NCI-H748 treated with DMSO at 0.1 percent for 48 hours (cell line): ENCODE results near the gene GTF3C4.
A peak's percentile ranks its signal among the peaks of the same experiment; 100 is the strongest.

Experiments
- DNase-seq: peaks from one replicate; lab custom pipeline; 2025; lab: John Stamatoyannopoulos, UW

The GTF3C4 gene, protein sequence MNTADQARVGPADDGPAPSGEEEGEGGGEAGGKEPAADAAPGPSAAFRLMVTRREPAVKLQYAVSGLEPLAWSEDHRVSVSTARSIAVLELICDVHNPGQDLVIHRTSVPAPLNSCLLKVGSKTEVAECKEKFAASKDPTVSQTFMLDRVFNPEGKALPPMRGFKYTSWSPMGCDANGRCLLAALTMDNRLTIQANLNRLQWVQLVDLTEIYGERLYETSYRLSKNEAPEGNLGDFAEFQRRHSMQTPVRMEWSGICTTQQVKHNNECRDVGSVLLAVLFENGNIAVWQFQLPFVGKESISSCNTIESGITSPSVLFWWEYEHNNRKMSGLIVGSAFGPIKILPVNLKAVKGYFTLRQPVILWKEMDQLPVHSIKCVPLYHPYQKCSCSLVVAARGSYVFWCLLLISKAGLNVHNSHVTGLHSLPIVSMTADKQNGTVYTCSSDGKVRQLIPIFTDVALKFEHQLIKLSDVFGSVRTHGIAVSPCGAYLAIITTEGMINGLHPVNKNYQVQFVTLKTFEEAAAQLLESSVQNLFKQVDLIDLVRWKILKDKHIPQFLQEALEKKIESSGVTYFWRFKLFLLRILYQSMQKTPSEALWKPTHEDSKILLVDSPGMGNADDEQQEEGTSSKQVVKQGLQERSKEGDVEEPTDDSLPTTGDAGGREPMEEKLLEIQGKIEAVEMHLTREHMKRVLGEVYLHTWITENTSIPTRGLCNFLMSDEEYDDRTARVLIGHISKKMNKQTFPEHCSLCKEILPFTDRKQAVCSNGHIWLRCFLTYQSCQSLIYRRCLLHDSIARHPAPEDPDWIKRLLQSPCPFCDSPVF

DNA sequence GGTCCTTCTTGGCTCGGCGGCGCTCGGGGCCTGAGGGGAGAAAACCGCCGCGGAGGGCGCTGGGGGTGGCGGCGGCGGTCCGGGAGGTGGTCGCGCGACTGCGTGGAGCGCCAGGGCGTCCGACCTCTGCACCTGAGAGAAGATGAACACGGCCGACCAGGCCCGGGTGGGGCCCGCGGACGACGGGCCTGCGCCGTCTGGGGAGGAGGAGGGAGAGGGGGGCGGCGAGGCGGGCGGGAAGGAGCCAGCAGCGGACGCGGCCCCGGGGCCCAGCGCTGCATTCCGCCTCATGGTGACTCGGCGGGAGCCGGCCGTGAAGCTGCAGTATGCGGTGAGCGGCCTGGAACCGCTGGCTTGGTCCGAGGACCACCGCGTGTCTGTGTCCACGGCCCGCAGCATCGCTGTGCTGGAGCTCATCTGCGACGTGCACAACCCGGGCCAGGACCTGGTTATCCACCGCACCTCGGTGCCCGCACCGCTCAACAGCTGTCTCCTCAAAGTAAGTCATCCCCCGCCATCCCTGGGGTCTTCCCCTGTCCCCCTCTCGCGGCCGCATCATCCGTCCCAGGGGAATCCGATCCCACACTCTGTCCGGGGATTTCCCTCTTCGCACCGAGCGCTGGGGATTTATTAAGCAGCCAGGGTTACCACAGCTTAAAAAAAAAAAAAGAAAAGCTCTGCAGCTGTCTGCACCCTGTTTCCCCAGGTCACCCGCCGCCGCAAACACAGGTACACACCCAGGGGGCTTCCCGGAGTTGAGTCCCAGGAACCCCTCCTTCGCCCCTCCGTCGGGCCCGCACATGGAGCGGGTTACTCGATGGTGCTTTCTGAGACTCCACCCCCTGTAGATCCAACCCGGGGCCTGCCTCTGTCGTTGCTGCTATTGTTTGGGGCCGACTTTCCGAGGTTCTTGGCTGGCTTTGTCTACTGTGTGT, at the start of gene GTF3C4:
TSS of gene GTF3C4 (plus strand) at position 8 of the 935 bp plus-strand sequence. CDS start at position 143, 135 bp downstream.
- DNase-seq, result peak; percentile 22

DNA sequence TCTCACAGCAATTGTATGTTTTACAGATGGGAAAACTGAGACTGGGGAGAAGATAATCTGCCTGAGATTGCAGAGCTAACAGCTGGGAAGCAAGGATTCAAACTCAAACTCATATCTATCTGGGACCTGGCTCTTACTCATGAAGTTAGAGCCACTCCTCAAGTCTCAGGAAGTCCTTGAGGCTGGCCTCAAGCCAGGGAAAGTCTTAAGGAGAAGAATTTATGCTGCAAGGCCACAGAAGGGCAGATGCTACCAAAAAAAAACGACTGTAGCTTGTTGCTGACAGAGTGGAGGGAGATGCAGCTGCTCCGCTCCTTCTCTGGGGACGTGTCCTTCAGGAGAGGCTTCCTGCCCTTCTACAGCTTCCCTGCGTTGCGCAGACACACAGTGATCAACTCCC, 48.1 kb upstream of the GTF3C4 start:
- DNase-seq, result no peak

DNA sequence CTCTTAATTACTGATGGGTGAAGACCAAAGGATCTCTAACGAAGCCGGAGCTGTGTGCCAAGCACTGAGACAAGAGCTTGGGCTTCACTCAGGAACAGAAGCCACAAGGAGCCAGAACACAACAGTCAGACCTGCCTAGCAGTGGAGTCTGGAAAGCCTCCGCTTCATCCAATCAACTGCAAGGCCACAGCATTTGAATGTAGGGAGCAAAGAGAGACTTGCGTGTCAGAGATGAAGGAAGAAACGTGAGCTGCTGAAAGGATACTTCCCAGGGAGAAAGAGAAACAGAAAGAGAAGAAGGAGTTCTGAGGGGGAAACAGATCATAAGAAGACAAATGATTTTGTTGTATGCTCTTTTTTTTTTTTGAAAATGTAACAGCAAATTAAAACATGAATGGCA, 44.0 kb upstream of the GTF3C4 start:
- DNase-seq, result no peak

DNA sequence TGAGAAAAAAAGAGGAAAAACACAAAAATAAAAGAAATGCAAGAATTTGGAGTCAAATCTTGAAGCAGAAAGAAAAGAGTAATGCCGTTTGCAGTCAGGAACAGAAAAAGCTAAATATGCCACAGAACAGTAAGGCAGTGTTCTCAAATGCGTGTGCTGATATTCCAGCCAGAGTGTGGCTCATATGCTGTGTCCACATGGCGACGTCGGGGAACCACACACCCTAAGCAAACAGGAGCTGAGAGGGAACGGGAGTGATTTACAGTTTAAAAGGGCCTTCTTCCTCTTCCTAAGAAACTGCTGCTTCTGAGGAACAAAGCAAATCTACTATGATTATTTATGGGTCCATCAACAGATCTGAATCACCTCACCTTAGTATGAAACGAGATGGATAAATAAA, 43.2 kb upstream of the GTF3C4 start:
- no peak for DNase-seq

DNA sequence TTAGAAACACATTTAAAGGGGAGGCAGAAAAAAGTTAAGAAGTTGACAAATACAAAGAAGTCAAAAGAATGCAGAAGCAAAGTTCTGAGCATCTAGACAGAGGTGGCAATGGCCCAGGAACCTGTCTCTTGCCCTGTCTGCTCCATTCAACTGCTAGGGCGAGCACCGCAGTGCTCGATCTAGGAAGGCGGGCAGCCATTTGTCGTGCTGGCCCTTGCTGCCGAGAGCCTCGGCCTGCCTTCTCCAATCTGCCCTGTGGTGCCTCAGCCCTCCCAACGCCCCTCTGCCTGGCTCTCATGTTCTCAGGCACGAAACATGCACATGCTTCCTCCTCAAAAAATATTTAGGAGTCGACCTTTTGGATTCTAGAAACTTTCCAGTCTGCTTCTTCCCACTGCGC, 42.7 kb upstream of the GTF3C4 start:
- no peak for DNase-seq

DNA sequence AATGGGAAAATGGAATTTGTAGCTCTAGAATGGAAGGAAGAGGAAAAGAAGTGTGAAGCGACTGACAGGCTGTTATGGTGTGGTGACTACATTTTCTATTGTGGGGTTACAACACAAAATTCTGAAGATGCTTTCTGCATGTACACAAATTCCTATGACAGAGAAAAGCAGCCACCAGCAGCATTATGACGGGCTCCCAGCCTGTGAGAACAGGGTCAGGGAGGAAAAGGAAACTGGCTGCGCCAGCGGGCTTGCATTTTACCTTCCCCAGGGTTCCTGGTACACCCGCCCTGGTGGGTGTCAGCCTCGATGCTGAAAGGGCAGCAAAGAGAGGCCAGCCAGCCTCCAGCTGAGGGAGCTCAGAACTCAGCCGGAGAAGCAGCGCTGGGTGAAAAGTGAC, 41.5 kb upstream of the GTF3C4 start:
- no peak for DNase-seq

DNA sequence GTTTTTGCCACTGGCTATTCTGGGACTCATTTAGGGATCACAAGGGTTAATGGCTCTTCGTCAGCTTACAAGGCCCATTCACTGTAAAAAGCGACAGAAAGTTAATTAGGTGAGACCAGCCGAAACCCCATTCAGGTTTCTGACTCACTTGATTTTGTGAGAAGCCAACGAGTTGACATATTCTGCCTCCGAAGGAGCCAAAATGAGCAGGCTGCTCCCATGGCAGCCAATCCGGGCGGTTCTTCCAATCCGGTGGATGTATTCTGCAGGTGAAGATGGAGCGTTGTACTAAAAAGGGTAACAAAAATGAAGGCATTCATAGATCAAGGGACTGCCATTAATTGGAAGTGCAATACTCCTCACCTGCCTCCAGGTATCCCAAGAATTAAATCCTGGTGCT, 40.1 kb upstream of the GTF3C4 start:
- no peak for DNase-seq

DNA sequence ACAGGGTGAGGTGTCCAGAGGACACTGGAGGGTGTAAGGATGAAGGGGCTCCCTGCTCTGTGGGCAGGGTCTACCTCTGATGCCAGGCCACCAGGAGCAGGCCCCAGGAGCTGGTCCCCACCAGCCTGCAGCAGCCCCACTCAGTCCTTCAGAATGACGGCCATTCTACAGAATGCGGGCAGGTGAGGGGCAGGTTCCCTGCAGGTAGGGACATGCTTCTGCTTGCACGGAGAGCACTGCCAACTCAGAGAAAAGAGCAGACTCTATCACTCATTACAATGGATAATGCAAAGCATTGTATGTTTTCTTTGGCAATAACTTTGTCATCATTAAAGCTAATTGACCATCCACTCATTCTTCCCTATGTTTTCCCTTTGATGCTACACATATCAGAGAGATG, 39.5 kb upstream of the GTF3C4 start:
- DNase-seq, result no peak

DNA sequence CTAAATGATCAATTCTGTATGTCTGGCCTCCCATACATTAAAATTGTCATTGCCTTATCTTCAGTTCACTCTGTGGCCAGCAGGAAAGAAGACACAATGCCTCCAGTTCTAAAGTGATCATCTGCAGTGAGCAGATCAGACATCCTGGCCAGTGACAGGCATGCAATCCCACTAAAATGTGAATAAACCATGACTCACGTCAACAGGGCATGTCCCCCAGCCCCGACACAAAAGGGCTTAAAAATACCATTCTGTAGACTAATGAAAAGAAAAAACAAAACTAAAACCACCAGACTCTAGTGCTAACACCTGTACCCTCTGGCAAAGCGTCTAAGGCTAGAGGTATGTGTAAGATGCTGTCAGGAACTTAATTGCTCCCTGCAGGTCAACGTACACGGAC, 39.0 kb upstream of the GTF3C4 start:
- DNase-seq, result no peak

DNA sequence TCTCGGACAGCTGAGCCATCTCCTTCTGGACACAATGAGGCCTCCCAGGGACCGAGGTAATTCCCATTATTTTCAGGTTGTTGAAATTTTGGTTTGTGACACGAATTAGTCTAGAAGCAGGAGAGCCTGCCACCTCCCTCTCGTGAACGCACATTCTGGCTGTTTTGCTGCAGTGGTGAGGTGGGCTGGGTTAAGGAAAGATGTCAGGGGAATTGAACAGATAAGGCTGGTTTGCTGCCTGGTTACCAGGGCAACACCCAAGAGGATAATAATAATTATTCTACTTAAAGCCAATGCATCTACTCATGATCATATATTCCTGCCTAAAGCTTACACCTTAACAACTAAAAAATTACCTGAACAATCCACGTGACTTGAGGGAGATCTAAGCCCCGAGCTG, 38.6 kb upstream of the GTF3C4 start:
- no peak for DNase-seq

DNA sequence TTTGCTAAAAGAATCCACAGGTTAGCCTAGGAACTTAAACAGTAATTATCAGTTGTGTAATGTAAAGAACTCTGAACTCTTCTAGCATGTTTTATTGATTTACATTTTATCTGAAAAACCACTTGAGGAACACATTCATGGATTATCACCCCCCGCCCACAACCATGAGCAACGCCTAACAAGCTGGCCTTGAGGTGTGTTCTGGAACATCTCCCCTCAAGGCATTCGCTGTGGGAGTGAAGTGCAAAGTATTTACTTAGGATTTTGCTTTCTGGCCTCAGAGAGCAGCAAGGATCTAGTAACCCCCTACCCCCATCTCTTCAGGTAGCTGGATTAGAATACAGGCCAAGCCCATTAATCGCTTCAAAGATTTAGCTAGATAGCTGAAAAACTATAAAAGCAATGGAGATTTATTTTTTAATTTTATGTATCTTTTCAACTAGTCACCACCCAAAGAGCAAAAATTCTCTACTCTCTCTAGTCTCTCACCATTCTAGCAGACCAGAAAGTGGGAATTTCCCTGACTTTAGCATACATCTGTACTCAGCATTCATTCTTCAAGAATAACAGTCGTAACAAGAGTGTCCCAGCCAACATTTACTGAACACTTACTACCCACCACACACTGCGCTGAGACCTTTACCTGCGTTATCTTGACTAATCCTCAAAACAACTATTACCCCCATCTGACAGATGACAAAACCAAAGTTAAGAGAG, 37.7 kb upstream of the GTF3C4 start:
- no peak for DNase-seq

DNA sequence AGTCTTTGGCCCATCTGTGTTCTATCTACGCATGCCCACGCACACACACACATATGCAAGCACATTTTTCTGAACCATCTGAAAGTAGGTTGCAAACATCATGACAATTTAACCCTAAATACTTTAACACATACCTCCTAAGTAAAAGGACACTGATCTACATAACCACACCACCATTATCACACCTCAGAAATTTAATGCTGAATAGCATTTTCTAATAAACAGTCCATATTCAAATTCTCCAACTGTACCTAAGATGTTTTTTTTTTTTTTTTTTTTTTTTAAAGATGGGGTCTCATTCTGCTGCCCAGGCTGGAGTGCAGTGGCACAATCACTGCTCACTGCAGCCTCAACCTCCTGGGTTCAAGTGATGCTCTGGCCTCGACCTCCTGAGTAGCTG, 35.9 kb upstream of the GTF3C4 start:
- no peak for DNase-seq

DNA sequence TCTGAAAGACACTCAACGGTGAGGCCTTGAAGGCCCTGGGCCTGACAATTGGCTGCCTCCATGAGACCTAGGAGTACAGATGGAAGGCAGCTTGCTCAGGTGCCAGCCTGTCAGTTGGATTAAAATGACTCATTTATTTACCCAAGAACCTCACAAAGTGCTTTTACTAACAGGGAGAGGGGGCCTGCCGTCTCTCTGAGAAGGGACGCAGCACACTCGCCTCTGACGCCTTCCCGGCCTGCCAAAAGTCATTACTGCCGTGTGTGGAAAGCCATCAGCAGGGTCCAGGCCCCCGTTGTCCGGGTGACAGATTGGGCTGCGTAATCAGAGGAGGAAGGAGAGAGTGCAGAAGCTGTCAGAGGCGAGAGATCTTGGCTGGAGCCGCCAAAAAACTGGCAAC, 32.9 kb upstream of the GTF3C4 start:
- DNase-seq, result peak; percentile 12

DNA sequence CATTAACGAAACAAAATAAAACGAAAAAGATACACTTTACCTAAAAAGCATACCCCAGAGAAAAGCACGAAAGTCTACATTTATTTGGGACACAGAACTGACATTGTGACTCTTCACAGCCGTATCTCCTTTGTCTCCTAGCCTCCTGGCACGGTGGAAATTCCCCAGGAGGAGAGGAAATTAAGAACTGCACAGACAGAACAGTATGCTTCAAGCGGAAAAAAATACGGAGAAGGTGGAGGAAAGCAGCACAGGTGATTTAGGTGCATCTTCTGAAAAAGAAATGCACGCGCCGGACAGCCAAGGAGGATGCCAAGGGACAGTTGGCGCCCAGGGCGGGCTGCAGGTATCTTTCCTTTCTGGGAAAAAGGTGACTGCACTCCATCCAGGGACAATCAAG, 32.5 kb upstream of the GTF3C4 start:
- DNase-seq, result no peak

DNA sequence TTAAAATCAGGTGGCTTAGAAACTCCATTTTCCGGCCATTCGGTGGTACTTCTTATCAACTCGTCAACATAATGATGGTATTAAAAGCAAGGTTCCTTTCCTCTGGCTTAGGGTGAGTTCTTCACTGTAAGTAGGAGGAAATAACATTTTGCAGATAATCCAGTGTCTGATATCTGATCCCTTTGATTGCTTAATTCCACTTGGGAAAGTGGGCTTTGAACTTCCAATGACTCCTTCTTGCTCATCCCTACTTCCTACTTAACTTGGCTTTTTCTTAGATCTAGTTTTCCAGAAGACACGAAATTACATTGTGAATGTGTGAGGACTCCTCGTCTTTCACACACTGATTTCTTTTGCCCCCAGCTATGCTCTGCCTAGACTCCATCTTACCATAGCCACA, 32.0 kb upstream of the GTF3C4 start:
- DNase-seq, result no peak

DNA sequence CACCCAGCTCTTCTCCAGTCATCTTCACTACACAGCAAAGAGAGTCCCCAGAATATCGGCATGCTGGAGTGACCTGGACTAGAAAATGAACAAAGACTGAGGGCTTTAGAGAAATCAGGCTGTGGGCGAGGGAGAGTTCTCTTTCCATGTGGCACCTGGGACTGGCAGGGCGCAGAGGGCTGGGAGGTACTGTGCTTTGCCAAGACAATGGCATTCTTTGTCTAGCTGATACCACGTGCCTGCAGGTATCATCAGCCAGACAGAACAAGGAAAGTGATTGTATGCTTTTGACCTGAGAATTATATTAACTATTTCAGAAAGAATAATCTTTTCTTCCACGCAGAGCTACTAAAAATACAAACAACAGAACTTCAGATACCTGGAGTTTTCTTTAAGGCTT, 30.9 kb upstream of the GTF3C4 start:
- no peak for DNase-seq

DNA sequence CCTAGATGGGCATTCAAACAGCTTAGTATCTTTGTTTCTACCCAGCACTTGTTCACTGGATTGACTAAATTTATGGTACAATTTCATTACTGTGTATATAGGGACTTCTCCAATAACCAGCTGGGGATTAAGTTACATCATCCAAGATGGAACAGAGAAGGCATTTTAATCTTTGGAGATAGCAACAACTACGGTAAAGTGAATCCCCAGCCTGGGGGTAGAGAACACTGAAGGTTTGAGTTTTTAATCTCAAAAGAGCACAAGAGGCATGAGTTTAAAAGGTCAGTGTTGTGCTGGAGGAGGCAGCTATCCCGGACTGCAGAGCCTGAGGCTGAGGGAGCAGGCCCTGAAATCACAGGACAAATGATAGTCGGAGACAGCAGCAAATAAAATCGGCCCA, 29.0 kb upstream of the GTF3C4 start:
- DNase-seq, result no peak

DNA sequence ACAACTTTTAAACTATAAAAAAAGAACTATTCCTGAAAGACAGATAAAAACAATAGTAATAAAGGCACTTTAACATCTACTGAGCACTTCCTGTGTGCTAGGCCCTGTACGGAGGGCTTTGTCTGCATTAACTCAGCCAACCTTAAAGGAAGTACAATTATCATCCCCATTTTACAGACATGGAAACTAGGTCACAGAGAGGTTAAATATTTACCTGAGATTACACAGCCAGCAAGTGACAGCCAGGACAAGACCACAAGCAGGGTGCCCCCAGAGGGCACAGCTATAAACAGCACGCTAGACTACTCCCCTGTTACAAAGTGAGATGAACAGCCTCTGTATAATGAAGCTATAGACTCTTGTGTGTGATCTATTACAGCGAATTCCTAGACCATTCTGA, 26.0 kb upstream of the GTF3C4 start:
- DNase-seq, result no peak

DNA sequence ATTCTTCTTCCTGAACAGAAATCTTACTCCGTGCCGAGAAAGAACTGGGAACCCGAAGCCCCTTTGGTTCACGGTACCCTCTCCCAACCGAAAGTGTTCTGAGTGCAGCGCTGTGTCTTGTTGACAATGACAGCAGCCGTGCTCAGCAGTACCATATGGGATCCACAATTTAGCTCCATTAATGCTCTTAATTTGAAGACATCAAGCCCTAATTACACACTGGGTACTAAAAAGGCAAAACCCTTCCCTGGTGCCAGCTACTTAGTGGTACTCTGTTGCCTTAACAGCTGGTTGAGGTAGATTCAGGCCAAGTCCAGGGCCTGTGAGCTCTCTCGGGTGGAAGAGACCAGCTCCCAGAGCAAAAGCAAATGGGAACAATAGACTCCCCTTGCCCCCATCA, 25.0 kb upstream of the GTF3C4 start:
- DNase-seq, result no peak

DNA sequence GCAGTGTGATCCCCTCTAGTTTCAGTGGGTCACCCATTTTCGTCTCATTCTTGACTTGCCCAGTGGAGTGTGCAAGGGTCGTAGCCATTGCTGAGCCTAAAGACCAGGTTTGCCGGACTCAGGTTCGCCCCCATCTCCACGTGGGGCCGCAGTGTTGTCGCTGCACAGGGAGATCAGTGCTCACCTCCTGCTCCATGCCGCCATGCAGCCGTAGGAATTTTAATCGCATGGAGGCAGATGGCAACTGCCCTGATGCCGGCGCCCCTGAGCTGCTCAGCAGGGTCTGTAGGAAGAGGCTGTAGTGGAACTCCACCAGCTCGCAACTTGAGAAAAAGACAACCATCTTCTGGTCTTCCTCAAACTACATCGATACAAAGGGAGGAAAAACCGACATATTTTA, 24.6 kb upstream of the GTF3C4 start:
- DNase-seq, result no peak

DNA sequence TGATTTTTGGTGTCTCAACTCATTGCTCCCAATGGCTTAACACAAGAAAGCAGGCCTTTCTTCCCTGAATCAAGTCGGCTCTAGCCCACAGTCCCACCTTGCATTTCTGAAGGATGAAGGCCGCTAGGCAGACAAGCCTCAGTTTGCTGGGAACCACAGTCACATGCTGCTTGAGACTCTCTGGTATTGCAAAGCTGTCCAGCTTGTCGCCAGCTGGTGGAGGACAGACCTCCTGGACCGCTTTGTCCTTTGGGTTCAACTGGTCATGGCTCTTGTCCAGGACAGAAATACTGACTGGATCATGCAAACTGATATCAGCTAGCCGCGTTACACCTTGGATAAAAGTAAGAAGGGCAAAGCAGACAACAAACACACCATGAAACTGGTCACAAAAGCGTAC, 23.5 kb upstream of the GTF3C4 start:
- no peak for DNase-seq

DNA sequence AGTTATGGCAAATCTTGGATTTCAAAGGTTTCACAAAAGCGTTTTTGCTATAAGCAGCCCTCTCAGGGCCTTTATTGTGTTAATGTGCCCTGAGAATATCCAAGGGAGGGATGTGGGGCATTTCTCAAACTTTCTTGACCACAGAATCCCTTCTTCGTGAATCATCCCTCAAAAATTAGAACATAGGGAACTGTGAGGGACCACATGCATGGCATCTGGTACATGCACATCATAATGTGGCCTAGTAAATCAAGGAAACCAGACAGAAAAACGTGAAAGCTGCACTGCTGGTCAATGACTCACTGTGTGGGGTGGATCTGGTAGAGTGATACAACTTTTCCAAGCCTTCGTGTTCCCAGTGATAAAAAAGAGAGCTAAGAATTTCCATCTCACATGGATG, 22.9 kb upstream of the GTF3C4 start:
- no peak for DNase-seq
